Measurements from ENCODE around the gene AMOTL2. TPM values are rescaled to one million over a fixed set of nuclear protein-coding genes. Genes with fewer than 3 reads are reported as not detected.
A peak's percentile ranks its signal among the peaks of the same experiment; 100 is the strongest.

The AMOTL2 gene
- total RNA-seq, 1 experiment from 2014 or later = 96.0 TPM

- Histone ChIP-seq H2AFZ (ENCODE audit: low read length) (peak overlapping the region; percentile 60; the same call in 1 of the 2 replicates), H3K27ac (ENCODE audit: low read length) (peak overlapping the region; percentile 88), H3K79me2 (ENCODE audit: low read length) (no peaks in the 10 kb centered on the region), H3K36me3 (ENCODE audit: low read depth, low read length) (no peaks in the 10 kb centered on the region), H3K9me3 (ENCODE audit: low read length) (no peaks in the 10 kb centered on the region), H3K4me2 (ENCODE audit: low read length) (peak overlapping the region; percentile 73), H3K9me2 (replicated peaks; ENCODE audit: low read length) (no peaks in the 10 kb centered on the region), H3F3A (ENCODE audit: low read length, unreplicated experiment) (peaks cover 5% of the 10 kb centered on the region), H3K27me3 (ENCODE audit: low read length) (no peaks in the 10 kb centered on the region), H3K4me1 (ENCODE audit: insufficient read depth, low read length) (peaks cover 54% of the 10 kb centered on the region), H3K4me3 (ENCODE audit: low read length) (peak overlapping the region; percentile 38; the same call in 1 of the 2 replicates), H3K9ac (ENCODE audit: low read length) (peak overlapping the region; percentile 19; the same call in 1 of the 2 replicates), H4K20me1 (ENCODE audit: low read length) (no peaks in the 10 kb centered on the region)
- DNase-seq (peak; percentile 81), ATAC-seq (peak; percentile 68)
- ChIA-PET CTCF (no interaction called here), POLR2A (ENCODE audit: unreplicated experiment) (interaction anchor here (0.6 kb wide), 1 partner anchor 36 kb away, joined by 3 read pairs; no protein-coding TSS in a partner anchor)
- BruUV-seq (replicated peaks) = no TSS peak
- intact Hi-C loops (cut with micrococcal nuclease) = no loop called here
- TF ChIP-seq EZH2phosphoT487 (IDR thresholded peaks at IDR 0.05; ENCODE audit: borderline replicate concordance, low read length) (no peak), CTCF (conservative IDR thresholded peaks at IDR 0.05; ENCODE audit: low read depth, low read length) (no peak), EZH2 (IDR thresholded peaks at IDR 0.05; ENCODE audit: low read length, unreplicated experiment) (no peak)
These were observed 46.1 kb downstream of the AMOTL2 start for GRCh38 chr3:134328147-134328591.

GRCh38 chr3:134327594-134327975 lies 46.7 kb downstream of the AMOTL2 start:
- Histone ChIP-seq H3F3A (ENCODE audit: low read length, unreplicated experiment) (peaks cover 5% of the 10 kb centered on the region), H3K4me3 (ENCODE audit: low read length) (peak overlapping the region; percentile 38; the same call in 1 of the 2 replicates), H2AFZ (ENCODE audit: low read length) (no peak overlapping the region), H4K20me1 (ENCODE audit: low read length) (no peaks in the 10 kb centered on the region), H3K9me3 (ENCODE audit: low read length) (no peaks in the 10 kb centered on the region), H3K9ac (ENCODE audit: low read length) (peak overlapping the region; percentile 21; the same call in 1 of the 2 replicates), H3K9me2 (replicated peaks; ENCODE audit: low read length) (no peaks in the 10 kb centered on the region), H3K79me2 (ENCODE audit: low read length) (no peaks in the 10 kb centered on the region), H3K4me2 (ENCODE audit: low read length) (peak overlapping the region; percentile 73), H3K36me3 (ENCODE audit: low read depth, low read length) (no peaks in the 10 kb centered on the region), H3K4me1 (ENCODE audit: insufficient read depth, low read length) (peaks cover 59% of the 10 kb centered on the region), H3K27ac (ENCODE audit: low read length) (peak overlapping the region; percentile 88), H3K27me3 (ENCODE audit: low read length) (no peaks in the 10 kb centered on the region)
- POLR2A ChIA-PET (ENCODE audit: unreplicated experiment) = no interaction called here
- ATAC-seq (peak; percentile 67), DNase-seq (peak; percentile 91)
- TSS peak; percentile 59 for BruUV-seq (replicated peaks)
- TF ChIP-seq CTCF (conservative IDR thresholded peaks at IDR 0.05; ENCODE audit: low read depth, low read length) (no peak), EZH2phosphoT487 (IDR thresholded peaks at IDR 0.05; ENCODE audit: borderline replicate concordance, low read length) (no peak), EZH2 (IDR thresholded peaks at IDR 0.05; ENCODE audit: low read length, unreplicated experiment) (no peak)
- intact Hi-C loops (cut with micrococcal nuclease) = loop anchor here (1.0 kb wide), 1 partner anchor 31 kb away; no protein-coding TSS in a partner anchor
- CTCF ChIA-PET = no interaction called here

All from PC-3 (cell line).